ENCODE measurements around the gene RAPGEF1.

RAPGEF1 gene

DNA sequence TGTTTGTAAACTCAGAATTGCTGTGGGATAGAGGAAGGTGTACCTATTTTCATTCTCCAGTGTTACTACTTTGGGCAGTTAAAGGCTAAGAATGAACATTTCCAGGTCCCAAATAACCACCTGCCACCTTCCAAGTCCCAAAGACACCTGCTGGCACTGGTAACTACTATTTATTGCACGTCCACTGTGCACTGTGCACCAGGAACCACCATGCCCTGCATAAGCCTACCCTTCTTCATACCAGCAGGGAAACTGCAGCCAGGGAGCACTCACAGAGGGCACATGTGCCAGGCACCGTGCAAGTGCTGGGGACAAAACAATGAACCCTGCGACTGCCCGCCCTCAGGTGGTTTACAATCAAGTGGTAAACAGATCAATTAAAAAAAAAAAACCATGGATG, 34.9 kb downstream of the RAPGEF1 start:
- TF ChIP-seq, protein P1, sequence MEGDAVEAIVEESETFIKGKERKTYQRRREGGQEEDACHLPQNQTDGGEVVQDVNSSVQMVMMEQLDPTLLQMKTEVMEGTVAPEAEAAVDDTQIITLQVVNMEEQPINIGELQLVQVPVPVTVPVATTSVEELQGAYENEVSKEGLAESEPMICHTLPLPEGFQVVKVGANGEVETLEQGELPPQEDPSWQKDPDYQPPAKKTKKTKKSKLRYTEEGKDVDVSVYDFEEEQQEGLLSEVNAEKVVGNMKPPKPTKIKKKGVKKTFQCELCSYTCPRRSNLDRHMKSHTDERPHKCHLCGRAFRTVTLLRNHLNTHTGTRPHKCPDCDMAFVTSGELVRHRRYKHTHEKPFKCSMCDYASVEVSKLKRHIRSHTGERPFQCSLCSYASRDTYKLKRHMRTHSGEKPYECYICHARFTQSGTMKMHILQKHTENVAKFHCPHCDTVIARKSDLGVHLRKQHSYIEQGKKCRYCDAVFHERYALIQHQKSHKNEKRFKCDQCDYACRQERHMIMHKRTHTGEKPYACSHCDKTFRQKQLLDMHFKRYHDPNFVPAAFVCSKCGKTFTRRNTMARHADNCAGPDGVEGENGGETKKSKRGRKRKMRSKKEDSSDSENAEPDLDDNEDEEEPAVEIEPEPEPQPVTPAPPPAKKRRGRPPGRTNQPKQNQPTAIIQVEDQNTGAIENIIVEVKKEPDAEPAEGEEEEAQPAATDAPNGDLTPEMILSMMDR (IDR thresholded peaks at IDR 0.05; ENCODE audit: borderline replicate concordance, insufficient read depth, low read depth, low read length), result no peak
- no peak overlapping the region for H3K4me3 ChIP-seq (ENCODE audit: low read depth, low read length)

DNA sequence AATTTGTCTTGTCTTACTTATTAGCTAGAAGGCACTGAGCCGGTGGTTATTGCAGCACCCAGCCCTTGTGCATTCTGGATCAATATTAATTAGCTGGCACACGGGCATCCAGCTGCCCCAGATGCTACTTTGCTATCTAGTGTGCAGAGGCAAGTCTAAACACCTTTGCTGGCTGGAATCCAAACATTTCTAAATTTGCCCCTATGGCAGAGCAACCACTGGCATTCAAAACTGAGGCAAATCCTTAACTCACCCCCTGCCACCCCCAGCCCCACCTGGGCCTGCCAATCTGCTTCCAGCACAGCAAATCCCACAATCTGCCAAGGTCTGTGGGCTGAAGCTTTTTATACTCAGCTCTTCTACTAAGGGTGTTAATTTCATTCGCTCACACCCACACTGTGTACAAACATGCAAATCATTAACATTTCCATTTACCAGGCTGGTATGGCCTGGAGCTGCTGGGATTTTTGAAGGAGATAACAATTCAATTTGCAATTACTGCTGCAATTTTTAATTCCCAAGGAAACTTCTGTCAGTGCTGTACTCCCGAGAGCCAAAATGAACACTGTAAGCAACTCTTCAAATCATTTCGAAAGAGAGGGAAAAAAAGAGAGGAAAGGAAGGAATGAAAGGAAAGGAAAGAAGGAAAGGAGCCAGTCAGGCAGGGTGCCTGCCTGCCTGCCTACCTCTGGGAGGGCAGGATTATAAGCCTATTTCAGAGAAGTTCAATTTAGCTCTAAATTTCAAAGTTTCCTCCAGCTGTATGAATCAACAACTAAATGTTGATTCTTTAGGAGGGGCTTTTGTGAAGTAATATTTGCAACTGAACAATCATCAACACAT, 35.5 kb downstream of the RAPGEF1 start:
- TF ChIP-seq, protein P1 (IDR thresholded peaks at IDR 0.05; ENCODE audit: borderline replicate concordance, insufficient read depth, low read depth, low read length), result no peak
- H3K4me3 ChIP-seq (ENCODE audit: low read depth, low read length), result no peak overlapping the region

DNA sequence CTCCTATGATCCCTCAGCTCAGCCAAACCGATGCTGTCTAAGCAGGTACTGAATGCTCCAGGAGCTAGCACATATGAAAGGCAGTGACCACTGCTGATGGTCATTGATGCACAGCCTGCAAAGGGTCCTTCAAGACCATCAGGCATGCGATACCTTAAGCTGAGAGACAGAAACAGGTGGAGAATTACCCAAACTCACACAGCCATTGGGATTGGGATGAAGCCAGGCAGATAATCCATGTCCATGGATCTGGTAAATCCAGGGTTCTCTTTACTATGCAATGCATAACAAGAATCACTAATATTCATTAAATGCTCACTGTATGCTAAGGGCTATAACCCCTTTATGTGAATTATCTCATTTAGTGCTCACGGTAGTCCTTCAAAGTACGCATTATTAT, 36.2 kb downstream of the RAPGEF1 start:
- TF ChIP-seq, protein P1 (IDR thresholded peaks at IDR 0.05; ENCODE audit: borderline replicate concordance, insufficient read depth, low read depth, low read length), result no peak
- no peak overlapping the region for H3K4me3 ChIP-seq (ENCODE audit: low read depth, low read length)

DNA sequence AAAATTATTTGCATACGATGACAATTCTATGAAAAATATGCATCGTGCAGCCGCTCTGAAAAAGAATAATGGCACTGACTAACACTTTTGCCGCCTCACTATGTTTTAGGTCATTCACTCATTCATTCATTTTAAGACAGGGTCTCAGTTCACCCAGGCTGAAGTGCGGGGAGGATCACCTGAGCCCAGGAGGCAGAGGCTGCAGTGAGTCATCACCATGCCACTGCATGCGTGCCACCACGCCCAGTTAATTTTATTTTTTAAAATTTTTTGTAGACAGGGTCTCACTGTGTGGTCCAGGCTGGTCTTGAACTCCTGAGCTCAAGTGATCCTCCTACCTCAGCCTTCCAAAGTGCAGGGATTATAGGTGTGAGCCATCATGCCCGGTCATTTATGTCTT, 37.0 kb downstream of the RAPGEF1 start:
- TF ChIP-seq, protein P1 (IDR thresholded peaks at IDR 0.05; ENCODE audit: borderline replicate concordance, insufficient read depth, low read depth, low read length), result no peak
- no peak overlapping the region for H3K4me3 ChIP-seq (ENCODE audit: low read depth, low read length)

DNA sequence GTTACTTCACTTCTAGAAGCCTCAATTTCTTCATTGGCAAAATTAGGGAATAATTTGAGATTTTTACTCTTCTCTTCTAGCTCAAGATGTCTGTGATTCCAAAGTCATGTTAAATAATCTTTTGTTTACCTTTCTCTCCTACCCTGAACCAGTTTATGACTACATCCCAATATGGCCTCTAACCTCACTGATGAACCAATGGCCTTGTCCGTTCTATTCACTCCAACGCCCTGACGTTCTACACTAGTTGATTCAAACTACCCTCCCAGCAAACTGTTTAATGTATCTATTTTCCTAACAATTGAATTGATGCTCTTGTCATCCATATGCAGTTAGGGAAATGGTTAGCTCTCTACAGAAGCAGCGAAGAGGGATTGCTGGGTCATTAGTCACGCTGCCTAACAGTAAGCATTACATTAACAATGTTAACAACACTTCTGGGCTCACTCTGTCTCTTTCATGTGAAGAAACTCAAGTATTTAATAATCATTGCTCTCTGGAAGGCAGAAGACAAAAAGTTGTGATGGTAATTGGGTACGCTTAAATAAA, 38.0 kb downstream of the RAPGEF1 start:
- no peak overlapping the region for H3K4me3 ChIP-seq (ENCODE audit: low read depth, low read length)
- TF ChIP-seq, protein P1 (IDR thresholded peaks at IDR 0.05; ENCODE audit: borderline replicate concordance, insufficient read depth, low read depth, low read length), result no peak

DNA sequence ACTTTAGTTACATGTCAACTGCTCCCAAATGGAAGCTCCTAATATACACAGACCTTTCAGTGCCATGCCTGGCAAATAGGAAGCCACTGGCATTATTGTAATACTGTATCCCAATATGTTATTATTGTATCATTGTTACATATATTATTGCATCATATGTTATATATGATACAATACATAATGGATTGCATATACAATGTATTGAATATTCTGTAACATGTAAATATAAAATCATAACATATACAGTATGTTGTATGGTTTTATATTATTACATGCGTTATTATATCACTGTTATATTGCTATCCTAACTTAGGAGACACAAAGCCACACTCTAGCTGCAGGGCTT, 38.5 kb downstream of the RAPGEF1 start:
- TF ChIP-seq, protein P1 (IDR thresholded peaks at IDR 0.05; ENCODE audit: borderline replicate concordance, insufficient read depth, low read depth, low read length), result no peak
- no peak overlapping the region for H3K4me3 ChIP-seq (ENCODE audit: low read depth, low read length)
